Neuronal stem cell (in vitro differentiated cells): ENCODE data around the gene CARS2.

Source experiments
- DNase-seq: peaks from one replicate; pipeline ENCODE4 v3.0.0-alpha.2; 2013; ENCODE audit warnings: low spot score
- H2AFZ ChIP-seq: one replicate; pipeline ENCODE4 v1.6.1; 2013; ENCODE audit warnings: mild to moderate bottlenecking, low read length, inconsistent platforms
- H2AK5ac ChIP-seq: 2 replicates; pipeline ENCODE4 v1.6.1; 2013; ENCODE audit warnings: low read depth, mild to moderate bottlenecking, inconsistent platforms, low read length, moderate library complexity, mixed read lengths
- H2BK120ac ChIP-seq: 2 replicates; pipeline ENCODE4 v1.6.1; 2013; ENCODE audit warnings: low read depth, mild to moderate bottlenecking, inconsistent platforms, low read length, moderate library complexity, mixed read lengths
- H2BK12ac ChIP-seq: one replicate; pipeline ENCODE4 v1.6.1; 2013; ENCODE audit warnings: low read length, inconsistent platforms
- H2BK15ac ChIP-seq: 2 replicates; pipeline ENCODE4 v1.6.1; 2013; ENCODE audit warnings: mild to moderate bottlenecking, low read length, inconsistent platforms, mixed read lengths
- H2BK5ac ChIP-seq: one replicate; pipeline ENCODE4 v1.6.1; 2013; ENCODE audit warnings: inconsistent platforms, mild to moderate bottlenecking, low read length, moderate library complexity
- H3K14ac ChIP-seq: one replicate; pipeline ENCODE4 v1.6.1; 2013; ENCODE audit warnings: low read length, inconsistent platforms
- H3K18ac ChIP-seq: 2 replicates; pipeline ENCODE4 v1.6.1; 2013; ENCODE audit warnings: low read length, inconsistent platforms
- H3K23ac ChIP-seq: 2 replicates; pipeline ENCODE4 v1.6.1; 2013; ENCODE audit warnings: low read depth, mild to moderate bottlenecking, mixed read lengths, low read length, inconsistent platforms; ENCODE audit not compliant: poor library complexity
- H3K27ac ChIP-seq: replicated peaks from 3 replicates; pipeline ENCODE4 v1.5.1; 2013; ENCODE audit warnings: low read length, inconsistent platforms
- H3K27me3 ChIP-seq, 3 experiments: 2 replicates each; pipeline ENCODE4 v1.6.1; 2013; ENCODE audit warnings: low read length in 3 of 3, mild to moderate bottlenecking in 2 of 3, inconsistent platforms in 1 of 3, low read depth in 1 of 3, mixed read lengths in 1 of 3, moderate library complexity in 1 of 3; ENCODE audit not compliant: control insufficient read depth in 3 of 3, insufficient read depth in 3 of 3
- H3K36me3 ChIP-seq, 2 donors: replicated peaks in 1 of 2; 2 replicates each; pipeline ENCODE4 v1.6.1; 2013; ENCODE audit warnings: low read length in 2 of 2; ENCODE audit not compliant: control insufficient read depth in 2 of 2, insufficient read depth in 2 of 2
- H3K4ac ChIP-seq: 2 replicates; pipeline ENCODE4 v1.6.1; 2013; ENCODE audit warnings: inconsistent platforms, mild to moderate bottlenecking, low read length, moderate library complexity
- H3K4me1 ChIP-seq, 2 donors: 1 replicate in 1 of 2; 2 replicates in 1 of 2; pipeline ENCODE4 v1.6.1; 2013; ENCODE audit warnings: low read length in 2 of 2, low read depth in 1 of 2; ENCODE audit not compliant: control insufficient read depth in 2 of 2, insufficient read depth in 1 of 2
- H3K4me2 ChIP-seq: one replicate; pipeline ENCODE4 v1.6.1; 2013; ENCODE audit warnings: mild to moderate bottlenecking, low read length, inconsistent platforms; ENCODE audit not compliant: insufficient read depth, poor library complexity, severe bottlenecking
- H3K4me3 ChIP-seq, 2 donors: 2 replicates each; pipeline ENCODE4 v1.5.1; 2013; ENCODE audit warnings: low read length in 2 of 2, mild to moderate bottlenecking in 2 of 2, inconsistent platforms in 1 of 2, moderate library complexity in 1 of 2
- H3K79me1 ChIP-seq: one replicate; pipeline ENCODE4 v1.6.1; 2013; ENCODE audit warnings: low read depth, mild to moderate bottlenecking, inconsistent platforms, low read length, moderate library complexity
- H3K9ac ChIP-seq: one replicate; pipeline ENCODE4 v1.6.1; 2013; ENCODE audit warnings: mild to moderate bottlenecking, low read depth, low read length, inconsistent platforms; ENCODE audit not compliant: poor library complexity
- H3K9me3 ChIP-seq, 2 donors: replicated peaks in 1 of 2; 2 replicates each; pipeline versions ENCODE3 to v1.6.1; 2013; ENCODE audit warnings: low read length in 2 of 2, mild to moderate bottlenecking in 2 of 2, inconsistent platforms in 1 of 2, low read depth in 1 of 2, mixed read lengths in 1 of 2, moderate library complexity in 1 of 2; ENCODE audit not compliant: control insufficient read depth in 2 of 2, insufficient read depth in 1 of 2
- H4K8ac ChIP-seq: one replicate; pipeline ENCODE4 v1.6.1; 2013; ENCODE audit warnings: low read depth, mild to moderate bottlenecking, inconsistent platforms, low read length, moderate library complexity
- H4K91ac ChIP-seq: one replicate; pipeline ENCODE4 v1.6.1; 2013; ENCODE audit warnings: low read length, low read depth, mild to moderate bottlenecking, inconsistent platforms; ENCODE audit not compliant: poor library complexity
- WGBS, 2 donors: extraction: QIAGEN DNeasy Blood & Tissue Kit; methylation state at CpG; one replicate each; pipeline ENCODE4 v1.1.7; 2013; ENCODE audit warnings: missing lambda C conversion rate in 2 of 2, mixed read lengths in 1 of 2; ENCODE audit not compliant: insufficient read length in 2 of 2, insufficient replicate concordance in 1 of 2; ENCODE audit errors: extremely low coverage in 2 of 2; 5-methylcytosine and 5-hydroxymethylcytosine counted together

The CARS2 gene

DNA sequence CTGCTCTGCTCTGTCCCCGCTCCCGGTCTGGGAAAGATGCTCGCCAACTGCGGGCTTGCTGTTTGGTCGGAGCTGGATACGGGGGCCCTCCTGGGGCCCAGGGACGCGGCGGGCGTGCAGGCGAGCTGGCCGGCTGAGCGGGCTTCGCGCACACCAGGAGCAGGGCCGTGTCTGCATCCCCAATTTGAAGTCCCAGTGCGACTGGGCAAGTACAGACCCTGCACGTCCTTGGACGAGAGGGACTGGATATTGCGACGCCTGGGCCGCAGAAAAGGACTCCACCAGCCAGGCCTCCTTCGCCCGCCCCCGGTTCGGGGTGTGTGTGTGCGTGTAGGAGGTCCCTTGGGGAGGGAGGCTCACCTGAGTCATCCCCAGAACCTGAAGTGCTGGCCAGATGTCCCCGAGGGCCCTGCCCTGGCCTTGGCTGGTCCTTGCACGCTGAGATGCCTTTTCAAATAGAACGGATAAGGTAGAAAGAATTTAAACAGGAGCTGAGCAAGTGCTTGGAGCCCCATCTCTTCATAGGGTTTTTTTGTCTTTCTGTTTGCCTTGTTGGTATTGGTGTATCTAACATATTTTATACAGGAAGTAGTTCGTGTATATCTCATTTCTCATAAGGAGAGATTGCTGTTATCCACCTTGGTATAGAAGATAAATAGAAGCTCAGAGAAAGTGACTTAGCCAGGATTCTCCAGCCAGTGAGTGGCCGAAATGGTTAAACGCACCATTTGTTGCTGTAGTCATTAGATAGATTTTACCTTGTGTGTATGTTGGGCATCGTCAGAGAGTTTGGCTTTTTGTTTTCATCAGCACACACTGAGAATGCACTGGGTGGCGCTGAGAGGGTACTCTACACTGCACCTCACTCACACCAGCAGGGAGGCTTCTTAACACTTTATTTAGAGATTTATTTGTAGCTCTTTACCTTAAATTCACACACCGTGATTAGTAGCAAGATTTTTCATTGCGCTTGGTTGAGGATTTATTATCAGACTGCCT is 89.5 kb downstream of the CARS2 start:
- Histone ChIP-seq H2BK12ac (no peak overlapping the region), H3K79me1 (peaks cover 5% of the 10 kb centered on the region), H2AK5ac (no peak overlapping the region), H3K4me3 (peak overlapping the region; percentile 82 to 94), H3K9ac (peak overlapping the region; percentile 94), H3K18ac (peak overlapping the region; percentile 96), H3K4ac (peak overlapping the region; percentile 46), H2BK120ac (no peak overlapping the region), H4K8ac (no peak overlapping the region), H3K14ac (peak overlapping the region; percentile 2), H2AFZ (peak overlapping the region; percentile 98), H3K9me3 (peaks cover 3 to 4% of the 10 kb centered on the region in 2 donors), H3K23ac (peak overlapping the region; percentile 76), H3K36me3 (no peaks in the 10 kb centered on the region), H4K91ac (peak overlapping the region; percentile 73), H3K4me2 (peak overlapping the region; percentile 89), H2BK5ac (peak overlapping the region; percentile 91), H3K4me1 (peaks cover 5 to 15% of the 10 kb centered on the region in 2 donors), H3K27me3 (no peaks in the 10 kb centered on the region), H3K27ac (no peak overlapping the region), H2BK15ac (peak overlapping the region; percentile 78)
- peak; percentile 26 for DNase-seq
- no CpG with 5 or more reads among the region's 37 CpGs for WGBS, 2 donors

DNA sequence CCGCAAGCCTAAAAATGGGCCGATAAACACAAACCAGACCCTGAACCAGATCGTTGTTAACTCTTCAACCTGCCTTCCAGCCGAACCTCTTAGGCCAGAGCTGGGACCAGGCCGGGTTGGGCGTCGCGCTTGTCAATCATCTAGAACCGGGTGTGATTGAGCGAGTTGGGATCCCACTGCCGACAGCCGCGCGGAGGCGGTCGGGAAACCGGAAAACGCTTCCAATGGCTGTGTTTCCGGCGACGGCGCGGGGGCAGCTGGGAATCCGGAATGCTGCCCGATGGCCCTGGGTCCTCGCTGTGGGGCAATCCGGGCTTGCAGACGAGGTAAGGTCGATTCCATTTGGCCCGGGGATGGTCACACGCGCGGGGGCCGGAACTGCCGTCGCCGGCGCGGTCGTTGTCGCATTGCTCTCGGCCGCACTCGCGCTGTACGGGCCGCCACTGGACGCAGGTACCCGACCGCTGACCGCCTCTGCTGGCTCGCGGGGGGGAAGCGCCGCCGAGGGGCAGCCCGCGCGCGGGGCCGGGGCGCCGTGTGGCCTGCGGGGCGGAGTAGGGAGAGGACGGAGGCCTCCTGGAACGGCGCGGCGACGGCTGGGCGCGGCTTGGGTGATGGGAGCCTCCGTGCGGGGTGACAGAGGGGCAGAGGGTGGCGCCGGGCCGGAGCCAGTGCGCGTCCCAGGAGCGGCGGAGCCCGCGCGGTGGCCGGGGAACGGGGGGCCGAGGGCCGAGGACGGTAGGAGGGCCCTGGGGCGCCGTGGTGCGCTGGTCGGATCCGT is 90.4 kb downstream of the CARS2 start, which contains the start of gene NAXD:
Gene NAXD (plus strand): TSS at position 224 of the 781 bp plus-strand sequence. CDS start 57 bp downstream, at position 281.
- H2BK120ac ChIP-seq: no peak within 1 kb of the TSS
- no peaks in the 10 kb centered on the region for H3K27me3 ChIP-seq
- H2BK15ac ChIP-seq: peak within 1 kb of the TSS; percentile 89
- peak within 1 kb of the TSS; percentile 91 for H2BK5ac ChIP-seq
- WGBS, 2 donors: no CpG with 5 or more reads among the region's 95 CpGs
- peak within 1 kb of the TSS; percentile 76 for H3K23ac ChIP-seq
- H3K4me2 ChIP-seq: peak within 1 kb of the TSS; percentile 89
- peak; percentile 49 for DNase-seq
- no peak within 1 kb of the TSS for H2BK12ac ChIP-seq
- H3K9me3 ChIP-seq: peaks cover 3 to 4% of the 10 kb centered on the region in 2 donors
- no peak within 1 kb of the TSS for H3K27ac ChIP-seq
- H2AFZ ChIP-seq: peak within 1 kb of the TSS; percentile 98
- no peaks in the 10 kb centered on the region for H3K36me3 ChIP-seq
- peak within 1 kb of the TSS; percentile 85 for H2AK5ac ChIP-seq
- H3K4ac ChIP-seq: peak within 1 kb of the TSS; percentile 60
- peak within 1 kb of the TSS; percentile 82 to 94 for H3K4me3 ChIP-seq
- peaks cover 5 to 15% of the 10 kb centered on the region in 2 donors for H3K4me1 ChIP-seq
- peak within 1 kb of the TSS; percentile 96 for H3K18ac ChIP-seq
- H4K8ac ChIP-seq: peak within 1 kb of the TSS; percentile 89
- H4K91ac ChIP-seq: peak within 1 kb of the TSS; percentile 73
- H3K14ac ChIP-seq: peak within 1 kb of the TSS; percentile 2
- H3K9ac ChIP-seq: peak within 1 kb of the TSS; percentile 94
- H3K79me1 ChIP-seq: peaks cover 5% of the 10 kb centered on the region

- H2AK5ac ChIP-seq: peak overlapping the region; percentile 85
- H3K14ac ChIP-seq: no peak overlapping the region
- H3K4me3 ChIP-seq: peak overlapping the region; percentile 82 to 94
- H2BK120ac ChIP-seq: no peak overlapping the region
- peak overlapping the region; percentile 60 for H3K4ac ChIP-seq
- H3K36me3 ChIP-seq: no peaks in the 10 kb centered on the region
- no peak overlapping the region for H3K23ac ChIP-seq
- peaks cover 10 to 15% of the 10 kb centered on the region in 2 donors for H3K4me1 ChIP-seq
- DNase-seq: no peak
- no CpG with 5 or more reads among the region's 11 CpGs for WGBS, 2 donors
- no peak overlapping the region for H3K9ac ChIP-seq
- H3K27me3 ChIP-seq: no peaks in the 10 kb centered on the region
- H3K18ac ChIP-seq: peak overlapping the region; percentile 96
- H2BK5ac ChIP-seq: no peak overlapping the region
- H3K79me1 ChIP-seq: peaks cover 5% of the 10 kb centered on the region
- no peak overlapping the region for H3K4me2 ChIP-seq
- peak overlapping the region; percentile 89 for H2BK15ac ChIP-seq
- no peak overlapping the region for H2BK12ac ChIP-seq
- H2AFZ ChIP-seq: peak overlapping the region; percentile 98
- no peak overlapping the region for H4K91ac ChIP-seq
- H3K9me3 ChIP-seq: peaks cover 3 to 4% of the 10 kb centered on the region in 2 donors
- peak overlapping the region; percentile 89 for H4K8ac ChIP-seq
- no peak overlapping the region for H3K27ac ChIP-seq
These were observed 91.0 kb downstream of the CARS2 start for GRCh38 chr13:110615005-110615321.
